Measurements from ENCODE around the gene FAM222A. TPM values are rescaled to one million over a fixed set of nuclear protein-coding genes. Genes with fewer than 3 reads are reported as not detected.

Gene FAM222A
- total and polyA plus RNA-seq, 2 of the 4 experiments (the other 2 are of a cell fraction), result under 0.01 to 0.32 TPM

DNA sequence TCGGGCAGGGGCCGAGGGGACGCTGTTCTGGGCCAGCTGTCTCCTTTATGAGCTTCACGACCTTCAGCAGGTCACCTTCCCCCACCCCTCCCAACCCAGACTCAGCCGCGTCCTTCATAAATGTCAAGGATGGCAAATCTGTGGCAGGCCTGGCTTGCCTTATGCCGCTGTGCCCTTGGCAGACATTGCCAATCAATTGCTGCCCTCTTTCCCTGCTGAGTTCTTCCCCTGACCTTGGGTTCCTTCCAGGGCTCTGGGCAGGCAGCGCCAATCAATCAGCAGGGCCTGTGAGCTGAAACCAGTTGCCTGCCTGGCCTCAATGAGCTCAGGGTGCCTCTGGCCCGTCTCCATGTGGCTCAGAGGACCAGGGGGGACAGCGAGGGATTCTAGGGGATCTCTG lies 7.7 kb downstream of the FAM222A start:
- Histone ChIP-seq H3K4me2 (ENCODE audit: low read depth, low read length) (no peak overlapping the region), H4K91ac (ENCODE audit: insufficient read depth, low read depth, low read length) (no peak overlapping the region), H3K4ac (ENCODE audit: low read depth, low read length) (no peak overlapping the region), H3K9me3 (ENCODE audit: control insufficient read depth, insufficient read depth, low read length) (no peaks in the 10 kb centered on the region), H2BK120ac (ENCODE audit: low read depth, low read length) (no peak overlapping the region), H3K23ac (ENCODE audit: low read depth, low read length) (no peak overlapping the region), H4K5ac (ENCODE audit: low read depth, low read length) (no peak overlapping the region), H3K4me1 (ENCODE audit: control insufficient read depth, insufficient read depth, low read length) (peaks cover 1% of the 10 kb centered on the region; the same call in 1 of the 2 replicates), H3K9me1 (ENCODE audit: insufficient read depth, low read length) (no peaks in the 10 kb centered on the region), H3K79me1 (ENCODE audit: low read depth in 1 of 2, low read length in 2 of 2) (no peaks in the 10 kb centered on the region), H2AK5ac (ENCODE audit: low read depth, low read length) (no peak overlapping the region), H3K36me3 (ENCODE audit: control insufficient read depth, insufficient read depth, low read length) (no peaks in the 10 kb centered on the region), H3K9ac (ENCODE audit: low read depth, low read length) (no peak overlapping the region), H3K4me3 (ENCODE audit: insufficient read depth, low read depth, low read length) (no peak overlapping the region), H3K27me3 (ENCODE audit: control insufficient read depth, insufficient read depth, low read length) (peaks cover 44% of the 10 kb centered on the region), H2BK15ac (ENCODE audit: low read depth, low read length) (no peak overlapping the region), H2AK9ac (replicated peaks; ENCODE audit: low read depth, low read length, poor library complexity) (no peak overlapping the region), H2AFZ (replicated peaks; ENCODE audit: low read length, poor library complexity) (no peak overlapping the region), H4K20me1 (ENCODE audit: insufficient read depth, low read length) (no peaks in the 10 kb centered on the region; the same call in none of the 2 replicates), H3K56ac (ENCODE audit: extremely low read depth, insufficient read depth, low read length) (no peak overlapping the region), H4K8ac (ENCODE audit: low read depth in 2 of 2, low read length in 2 of 2) (no peak overlapping the region), H2BK5ac (ENCODE audit: low read depth, low read length, poor library complexity, severe bottlenecking) (no peak overlapping the region), H2BK20ac (ENCODE audit: low read depth, low read length) (no peak overlapping the region), H3K14ac (replicated peaks; ENCODE audit: low read depth, low read length) (no peak overlapping the region), H3K18ac (ENCODE audit: low read depth, low read length) (no peak overlapping the region), H3K27ac (ENCODE audit: insufficient read depth, low read length) (no peak overlapping the region)
- intact Hi-C loops (cut with micrococcal nuclease), result no loop called here
- ChIA-PET POLR2A (ENCODE audit: unreplicated experiment) (no interaction called here), CTCF (no interaction called here)
- dilution Hi-C loops (cut with HindIII; ENCODE audit: low sequenced_read_pairs, unreplicated experiment), result no loop called here
- no TSS peak for BruUV-seq (replicated peaks)
- no peak for TF ChIP-seq FOS (IDR thresholded peaks at IDR 0.05; ENCODE audit: low read depth, low read length)
- TF ChIP-seq RAD21 (IDR thresholded peaks at IDR 0.05; ENCODE audit: low read length), result no peak
- TF ChIP-seq CTCF (conservative IDR thresholded peaks at IDR 0.05; ENCODE audit: low read depth, low read length), result no peak
- TF ChIP-seq RCOR1 (IDR thresholded peaks at IDR 0.05; ENCODE audit: insufficient replicate concordance, low read length), result no peak
- TF ChIP-seq RFX5 (IDR thresholded peaks at IDR 0.05; ENCODE audit: low read depth, low read length), result no peak
- TF ChIP-seq NFE2L2 (IDR thresholded peaks at IDR 0.05; ENCODE audit: low read depth, low read length), result no peak
- TF ChIP-seq BHLHE40 (IDR thresholded peaks at IDR 0.05; ENCODE audit: low read depth, low read length), result no peak
- TF ChIP-seq, protein P1, sequence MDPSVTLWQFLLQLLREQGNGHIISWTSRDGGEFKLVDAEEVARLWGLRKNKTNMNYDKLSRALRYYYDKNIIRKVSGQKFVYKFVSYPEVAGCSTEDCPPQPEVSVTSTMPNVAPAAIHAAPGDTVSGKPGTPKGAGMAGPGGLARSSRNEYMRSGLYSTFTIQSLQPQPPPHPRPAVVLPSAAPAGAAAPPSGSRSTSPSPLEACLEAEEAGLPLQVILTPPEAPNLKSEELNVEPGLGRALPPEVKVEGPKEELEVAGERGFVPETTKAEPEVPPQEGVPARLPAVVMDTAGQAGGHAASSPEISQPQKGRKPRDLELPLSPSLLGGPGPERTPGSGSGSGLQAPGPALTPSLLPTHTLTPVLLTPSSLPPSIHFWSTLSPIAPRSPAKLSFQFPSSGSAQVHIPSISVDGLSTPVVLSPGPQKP (IDR thresholded peaks at IDR 0.05; ENCODE audit: borderline replicate concordance, low read depth, low read length), result no peak
- DNase-seq (no peak), ATAC-seq (ENCODE audit: low read depth) (no peak)
- in situ Hi-C loops (cut with MboI; ENCODE audit: low sequenced_read_pairs), result no loop called here
- WGBS, 2 experiments (ENCODE audit: extremely low coverage in 2 of 2, insufficient read length in 1 of 2), result 20% methylated on average over 2 of the region's 10 CpGs; no CpG with 5 or more reads in 1 of the 2 experiments
